ENCODE data around the gene NME4.
"Not testable (repeated sequence)": the region's sequence is repeated elsewhere in the genome, so short reads cannot be mapped to it uniquely, and the experiment has no call there.

NME4 gene

DNA sequence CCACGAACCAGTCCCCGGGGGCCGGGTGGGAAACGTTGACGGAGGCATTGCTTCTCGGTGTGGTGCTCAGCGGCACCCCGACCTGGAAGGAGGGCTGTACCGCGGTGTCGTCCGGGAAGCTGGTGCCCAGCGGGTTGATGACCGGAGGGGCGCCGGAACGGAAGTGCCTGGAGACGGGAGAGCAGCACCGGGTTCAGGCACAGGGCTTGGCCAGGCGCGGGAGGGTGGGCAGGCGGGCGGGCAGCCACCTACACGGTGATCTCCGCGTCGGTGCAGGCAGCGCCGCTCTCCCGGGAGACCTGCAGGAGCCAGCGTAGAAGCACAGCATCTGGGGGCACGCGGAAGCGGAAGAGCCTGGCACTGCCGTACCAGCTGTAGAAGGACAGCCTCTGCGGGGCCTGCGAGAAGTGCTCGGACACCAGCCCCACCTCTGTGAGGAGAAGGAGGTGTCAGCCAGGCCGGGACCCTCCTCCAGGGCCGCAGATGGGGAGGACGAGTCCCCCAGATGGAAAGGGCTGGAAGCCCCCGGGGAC, 19.5 kb upstream of the NME4 start:
- DNase-seq (ENCODE audit: low read depth): no peak

GRCh38 chr16:378113-378820, 18.7 kb upstream of the NME4 start:
- DNase-seq (ENCODE audit: low read depth): not testable (repeated sequence)

DNA sequence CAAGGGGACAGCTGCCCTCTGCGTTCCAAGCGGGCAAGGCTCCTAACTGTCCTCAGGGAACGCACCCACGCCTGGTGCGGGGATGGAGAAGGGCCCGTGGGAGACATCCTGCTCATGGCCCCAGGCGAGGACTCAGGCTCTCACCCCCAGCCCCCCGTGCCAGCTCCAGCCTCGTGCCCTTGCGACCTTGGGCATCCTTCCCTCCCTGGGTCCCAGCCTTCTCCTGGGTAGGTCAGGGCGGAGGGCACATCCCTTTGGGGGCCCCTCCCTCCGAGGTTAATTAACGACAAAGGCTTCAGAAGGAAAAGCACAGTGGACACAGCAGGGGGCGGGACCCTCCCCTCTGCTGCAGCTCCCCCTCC, 18.2 kb upstream of the NME4 start:
- DNase-seq (ENCODE audit: low read depth): no peak

DNA sequence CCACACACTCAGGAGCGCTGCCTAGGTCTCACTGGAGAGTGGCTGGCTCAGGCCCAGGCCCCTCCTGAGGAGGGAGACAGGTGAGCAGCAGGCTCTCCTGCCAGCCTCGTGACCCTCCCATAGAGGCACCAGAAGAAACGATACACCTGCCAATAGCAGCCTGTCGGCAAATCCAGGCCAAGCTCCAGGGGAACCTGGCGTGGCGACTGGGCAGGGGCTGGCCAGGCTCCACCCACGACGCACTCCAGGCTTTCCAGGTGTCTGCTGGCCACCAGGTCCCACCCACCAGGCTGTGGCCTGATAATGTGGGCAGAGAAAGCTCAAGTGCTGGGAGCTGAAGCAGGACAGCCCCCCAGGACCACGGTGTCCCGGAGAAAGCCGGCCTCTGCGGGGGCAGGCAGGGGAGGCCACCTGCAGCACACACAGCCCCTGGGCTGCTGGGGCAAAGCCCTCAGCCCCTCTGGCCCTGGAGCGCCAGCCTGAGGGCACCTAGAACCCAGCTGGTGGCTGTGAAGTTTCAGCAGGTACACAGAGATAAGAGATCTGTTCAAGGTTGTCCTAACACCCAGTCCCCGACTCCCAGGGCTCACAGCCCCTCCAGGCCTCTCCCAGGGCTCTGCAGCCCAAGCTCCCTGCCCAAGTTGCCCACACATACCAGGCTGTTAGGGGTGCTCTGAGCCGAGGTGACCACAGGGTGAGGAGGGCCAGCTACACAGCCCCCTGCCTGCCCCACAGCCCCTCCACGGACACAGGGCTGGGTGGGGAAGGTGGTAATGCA, 17.6 kb upstream of the NME4 start:
- no peak for DNase-seq (ENCODE audit: low read depth)

- no peak for DNase-seq (ENCODE audit: low read depth)
These were observed 16.8 kb upstream of the NME4 start for GRCh38 chr16:379961-380761.

- no peak for DNase-seq (ENCODE audit: low read depth)
These were observed 16.3 kb upstream of the NME4 start for GRCh38 chr16:380762-381011.

DNA sequence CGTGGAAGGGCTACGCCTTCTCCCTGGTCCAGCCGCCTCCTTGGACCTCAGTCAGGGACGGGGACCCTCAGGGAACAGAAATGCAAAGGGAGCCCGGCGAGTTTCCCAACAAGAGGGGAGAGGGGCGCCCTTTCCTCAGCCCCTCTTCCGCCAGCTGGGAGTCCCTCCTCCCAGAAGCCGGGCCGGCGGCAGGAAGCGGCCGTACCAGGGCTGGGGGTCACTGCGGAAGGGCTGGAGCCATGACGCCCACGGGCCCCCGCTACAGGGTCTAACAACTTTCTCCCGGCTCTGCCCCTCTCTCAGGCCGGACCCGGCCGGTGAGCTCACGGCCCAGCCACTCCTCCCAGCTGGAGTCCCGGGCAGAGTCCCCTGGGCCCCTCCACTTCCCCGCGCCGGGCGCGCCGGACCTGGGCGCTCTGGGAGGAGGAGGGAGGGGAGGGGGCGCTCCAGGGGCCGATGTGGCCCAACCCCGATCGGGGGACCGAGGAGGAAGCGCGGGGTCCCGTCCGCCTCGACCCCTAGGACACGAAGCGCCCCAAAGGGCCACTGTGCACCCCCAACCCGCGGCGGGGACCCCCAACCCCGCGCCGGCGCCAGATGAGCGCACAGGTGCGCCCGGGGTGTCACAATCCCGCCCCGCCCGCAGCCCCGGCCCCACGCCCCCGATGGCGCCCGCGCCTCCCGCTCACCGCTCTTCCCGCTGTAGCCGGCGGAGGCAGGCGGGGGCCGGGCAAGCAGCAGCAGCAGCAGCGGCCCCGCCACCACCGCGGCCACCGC, 15.8 kb upstream of the NME4 start:
- DNase-seq (ENCODE audit: low read depth): no peak

GRCh38 chr16:381789-382717, 14.9 kb upstream of the NME4 start, which contains the start of gene PGAP6:
PGAP6 (minus strand) TSS chr16:381978; CDS start chr16:381821, 157 bp downstream.
- DNase-seq (ENCODE audit: low read depth): no peak

DNA sequence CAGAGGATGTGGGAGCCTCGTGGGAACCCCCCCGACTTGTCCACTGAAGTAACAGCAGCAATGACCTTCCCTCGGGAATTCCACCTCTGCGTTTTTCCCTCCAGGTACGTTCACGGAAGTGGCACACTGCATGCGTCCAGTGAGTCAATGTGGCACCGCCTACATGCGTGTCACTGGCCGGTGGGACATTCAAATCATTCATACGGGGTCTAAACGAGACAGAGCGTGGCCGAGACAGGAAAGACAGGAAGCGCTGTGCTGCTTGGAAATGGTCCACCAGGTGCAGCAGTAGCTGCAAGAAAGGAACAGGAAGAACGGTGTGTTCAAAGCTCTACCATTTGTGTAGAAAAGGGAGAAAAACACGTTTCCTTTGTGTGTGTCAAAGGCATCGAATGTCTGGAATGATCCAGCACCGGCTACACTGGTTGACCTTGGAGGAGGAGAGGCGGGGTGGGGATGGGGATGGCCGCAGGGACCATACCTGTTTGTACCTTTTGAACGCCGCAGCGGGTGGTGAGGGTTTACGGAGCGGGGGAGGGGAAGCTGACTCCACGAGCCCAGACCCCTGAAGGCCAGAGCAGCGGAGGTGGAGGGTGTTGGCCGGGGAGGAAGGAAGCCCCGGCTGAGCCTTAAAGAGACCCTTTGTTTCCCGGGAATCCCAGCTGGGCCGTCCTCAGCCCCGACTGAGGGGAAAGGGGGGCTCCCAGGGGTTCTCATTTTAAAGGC, 13.5 kb upstream of the NME4 start:
- DNase-seq (ENCODE audit: low read depth): no peak

DNA sequence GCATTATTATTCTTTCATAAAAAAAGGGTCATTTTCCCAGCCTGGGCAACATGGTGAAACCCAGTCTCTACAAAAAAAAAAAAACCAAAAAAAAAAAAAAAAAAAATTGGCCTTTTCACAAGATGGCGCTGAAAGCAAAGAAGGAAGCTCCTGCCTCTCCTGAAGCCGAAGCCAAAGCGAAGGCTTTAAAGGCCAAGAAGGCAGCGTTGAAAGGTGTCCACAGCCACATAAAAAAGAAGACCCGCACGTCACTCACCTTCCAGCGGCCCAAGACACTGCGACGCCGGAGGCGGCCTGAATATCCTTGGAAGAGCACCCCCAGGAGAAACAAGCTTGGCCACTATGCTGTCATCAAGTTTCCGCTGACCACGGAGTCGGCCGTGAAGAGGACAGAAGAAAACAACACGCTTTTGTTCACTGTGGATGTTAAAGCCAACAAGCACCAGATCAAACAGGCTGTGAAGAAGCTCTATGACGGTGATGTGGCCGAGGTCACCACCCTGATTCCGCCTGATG, 10.3 kb upstream of the NME4 start:
- DNase-seq (ENCODE audit: low read depth): no peak

DNA sequence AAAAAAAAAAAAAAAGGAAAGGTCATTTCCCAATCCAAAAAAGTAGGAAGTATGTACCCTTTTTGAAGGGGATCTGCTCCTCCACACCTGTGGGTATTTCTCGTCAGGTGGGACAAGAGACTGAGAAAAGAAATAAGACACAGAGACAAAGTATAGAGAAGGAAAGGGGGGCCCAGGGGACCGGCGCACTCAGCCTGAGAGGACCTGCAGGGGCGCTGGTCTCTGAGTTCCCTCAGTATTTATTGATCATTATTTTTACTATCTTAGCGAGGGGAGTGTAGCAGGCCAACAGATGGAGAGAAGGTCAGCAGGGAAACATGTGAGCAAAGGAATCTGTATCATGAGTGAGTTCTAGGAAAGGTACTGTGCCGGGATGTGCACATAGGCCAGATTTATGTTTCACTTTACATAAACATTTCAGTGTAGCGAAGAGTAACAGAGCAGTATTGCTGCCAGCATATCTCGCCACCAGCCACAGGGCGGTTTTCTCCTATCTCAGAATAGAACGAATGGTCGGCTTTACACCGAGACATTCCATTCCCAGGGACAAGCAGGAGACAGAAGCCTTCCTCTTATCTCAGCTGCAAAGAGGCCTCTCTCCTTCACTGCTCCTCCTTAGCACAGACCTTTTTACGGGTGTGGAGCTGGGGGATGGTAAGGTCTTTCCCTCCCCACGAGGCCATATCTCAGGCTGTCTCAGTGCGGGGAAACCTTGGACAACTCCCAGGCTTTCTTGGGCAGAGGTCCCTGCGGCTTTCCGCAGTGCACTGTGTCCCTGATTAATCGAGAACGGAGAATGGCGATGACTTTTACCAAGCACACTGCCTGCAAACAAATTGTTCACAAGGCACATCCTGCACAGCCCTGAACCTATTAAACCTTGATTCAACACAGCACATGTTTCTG, 9.0 kb upstream of the NME4 start:
- not testable (repeated sequence) for DNase-seq (ENCODE audit: low read depth)

- no peak for DNase-seq (ENCODE audit: low read depth)
These were observed 7.6 kb upstream of the NME4 start for GRCh38 chr16:389352-389751.

DNA sequence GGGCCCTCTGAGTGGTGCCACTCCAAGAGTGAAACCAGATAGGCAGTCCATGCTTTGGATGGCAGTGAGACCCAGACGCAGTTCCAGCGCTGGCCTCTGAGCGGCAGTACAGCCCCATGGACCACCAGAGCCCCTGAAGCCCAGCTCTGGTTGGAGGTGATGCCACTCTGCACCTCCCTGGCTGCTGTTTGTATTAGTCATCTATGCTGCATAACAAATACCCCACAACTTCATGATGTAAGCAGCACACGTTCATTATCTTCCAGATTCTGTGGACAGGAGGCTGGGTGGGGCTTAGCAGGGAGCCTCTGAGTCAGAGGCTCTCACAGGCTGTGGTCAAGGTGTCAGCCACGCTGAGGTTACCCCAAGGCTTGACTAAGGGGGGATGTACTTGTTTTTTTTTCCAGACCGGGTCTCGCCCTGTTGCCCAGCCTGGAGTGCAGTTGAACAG, 5.1 kb upstream of the NME4 start:
- DNase-seq (ENCODE audit: low read depth): no peak

DNA sequence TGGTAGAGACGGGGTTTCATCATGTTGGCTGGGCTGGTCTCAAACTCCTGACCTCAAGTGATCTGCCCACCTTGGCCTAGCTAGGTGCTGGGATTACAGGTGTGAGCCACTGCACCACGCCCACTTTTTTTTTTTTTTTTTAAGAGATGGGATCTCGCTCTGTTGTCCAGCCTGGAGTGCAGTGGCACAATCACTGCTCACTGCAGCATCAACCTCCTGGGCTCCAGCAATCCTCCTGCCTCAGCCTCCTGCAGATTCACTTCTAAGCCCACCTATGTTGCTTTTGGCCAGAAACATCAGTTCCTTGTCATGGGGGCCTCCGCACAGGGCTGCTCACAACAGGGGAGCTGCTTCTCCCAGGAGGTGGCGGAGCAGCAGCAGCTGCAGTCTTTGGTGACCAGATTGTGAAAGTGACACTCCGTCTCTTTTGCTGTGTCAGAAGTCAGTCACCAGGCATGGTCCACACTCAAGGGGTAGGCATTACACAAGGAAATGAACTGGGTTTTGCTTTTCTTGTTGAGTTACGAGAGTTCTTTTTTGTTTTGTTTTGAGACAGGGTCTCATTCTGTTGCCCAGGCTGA, 4.5 kb upstream of the NME4 start:
- no peak for DNase-seq (ENCODE audit: low read depth)

DNA sequence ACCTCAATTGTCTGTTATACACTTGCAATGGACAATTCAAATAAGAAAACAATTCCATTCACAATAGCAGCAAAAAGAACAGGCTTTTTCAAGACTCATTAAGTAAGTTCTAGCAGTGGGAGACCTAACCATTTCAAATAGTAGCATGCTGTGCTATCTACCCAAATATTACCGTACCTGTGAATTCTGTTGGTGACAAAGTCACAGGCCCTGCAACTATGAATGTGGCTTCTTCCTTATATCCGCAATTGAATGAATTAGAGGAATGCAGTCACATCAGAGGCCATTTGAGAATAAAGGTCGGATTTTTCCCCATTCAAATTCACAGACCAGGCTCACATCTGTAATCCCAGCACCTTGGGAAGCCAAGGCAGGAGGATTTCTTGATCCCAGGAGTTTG, 800 bp upstream of the NME4 start:
- no peak for DNase-seq (ENCODE audit: low read depth)

DNA sequence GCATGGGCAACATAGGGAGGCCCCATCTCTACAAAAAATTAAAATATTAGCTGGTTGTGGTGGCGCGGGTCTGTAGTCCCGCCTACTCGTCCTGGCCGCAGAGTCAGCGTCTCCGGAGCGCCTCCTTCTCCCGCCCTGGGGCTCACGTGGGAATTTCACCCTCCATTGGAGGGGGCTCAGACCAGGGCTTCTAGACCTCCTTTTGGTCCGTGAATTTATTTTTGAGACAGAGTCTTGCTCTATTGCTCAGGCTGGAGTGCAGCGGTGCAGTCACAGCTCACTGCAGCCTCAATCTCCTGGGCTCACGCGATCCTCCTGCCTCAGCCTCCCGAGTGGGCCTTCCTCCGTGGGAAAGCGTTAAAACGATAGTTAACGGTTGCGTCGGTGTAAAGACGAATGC, 394 bp upstream of the NME4 start:
- no peak for DNase-seq (ENCODE audit: low read depth)

- no peak for DNase-seq (ENCODE audit: low read depth)
These were observed 835 bp downstream of the NME4 start for GRCh38 chr16:397736-398332.
